Astrocyte (in vitro differentiated cells and primary cell): Measurements from ENCODE around the gene PHKA1.

Experiments used
- CTCF ChIP-seq: IDR thresholded peaks from 2 replicates; pipeline ENCODE4 v1.5.1; 2011; ENCODE audit warnings: low read depth, mild to moderate bottlenecking, inconsistent platforms, low read length, moderate library complexity; ENCODE audit not compliant: insufficient read depth
- EZH2 ChIP-seq: IDR thresholded peaks from 2 replicates; pipeline ENCODE4 v1.6.1; 2012; ENCODE audit warnings: mild to moderate bottlenecking, low read length, inconsistent platforms; ENCODE audit not compliant: insufficient read depth

GRCh38 chrX:72624194-72624593 lies 89.9 kb downstream of the PHKA1 start:
- TF ChIP-seq EZH2 (no peak), CTCF (no peak)
